Parathyroid adenoma (tissue), 2 donors: ENCODE measurements around the gene S100A12.
"Not testable (repeated sequence)": the region's sequence is repeated elsewhere in the genome, so short reads cannot be mapped to it uniquely, and the experiment has no call there.

Source experiments
- H2AFZ ChIP-seq: fragments of 300-600 bp; sonication (generic); one replicate; pipeline ENCODE4 v1.7.0; 2017; ENCODE audit warnings: antibody characterized with exemption, mild to moderate bottlenecking
- H3K27ac ChIP-seq: fragments of 300-600 bp; sonication (generic); one replicate; pipeline ENCODE4 v1.7.0; 2017
- H3K27me3 ChIP-seq: fragments of 300-600 bp; sonication (generic); one replicate; pipeline ENCODE4 v1.7.0; 2017; ENCODE audit warnings: low read length; ENCODE audit not compliant: control insufficient read depth, insufficient read depth
- H3K36me3 ChIP-seq: fragments of 300-600 bp; sonication (generic); one replicate; pipeline ENCODE4 v1.7.0; 2017; ENCODE audit warnings: low read length; ENCODE audit not compliant: control insufficient read depth, insufficient read depth
- H3K4me1 ChIP-seq: fragments of 300-600 bp; sonication (generic); one replicate; pipeline ENCODE4 v1.7.0; 2017; ENCODE audit warnings: control low read depth
- H3K4me2 ChIP-seq: fragments of 300-600 bp; sonication (generic); one replicate; pipeline ENCODE4 v1.7.0; 2017; ENCODE audit warnings: low read length
- H3K4me3 ChIP-seq: fragments of 300-600 bp; sonication (generic); one replicate; pipeline ENCODE4 v1.7.0; 2017; ENCODE audit warnings: low read depth, low read length
- H3K79me2 ChIP-seq: fragments of 300-600 bp; sonication (generic); one replicate; pipeline ENCODE4 v1.7.0; 2017; ENCODE audit warnings: control low read depth
- H3K9ac ChIP-seq: fragments of 300-600 bp; sonication (generic); one replicate; pipeline ENCODE4 v1.7.0; 2017; ENCODE audit warnings: mild to moderate bottlenecking
- H3K9me3 ChIP-seq: fragments of 300-600 bp; sonication (generic); one replicate; pipeline ENCODE4 v1.7.0; 2017; ENCODE audit warnings: low read length; ENCODE audit not compliant: control insufficient read depth
- CTCF ChIP-seq: fragments of 300-600 bp; sonication (generic); IDR thresholded peaks from one replicate; pipeline ENCODE4 v1.7.0; 2017; ENCODE audit warnings: antibody characterized with exemption, mild to moderate bottlenecking
- donor health status: primary hyperparathyroidism.

S100A12 gene

GRCh38 chr1:153350321-153350957 is 25.0 kb downstream of the S100A12 start:
- TF ChIP-seq CTCF, result no peak
- no peak overlapping the region for H3K27ac ChIP-seq
- no peaks in the 10 kb centered on the region for H3K4me1 ChIP-seq
- H3K79me2 ChIP-seq, result no peaks in the 10 kb centered on the region
- H3K36me3 ChIP-seq, result no peaks in the 10 kb centered on the region
- no peak overlapping the region for H3K4me3 ChIP-seq
- H3K9ac ChIP-seq, result no peak overlapping the region
- no peaks in the 10 kb centered on the region for H3K9me3 ChIP-seq
- H2AFZ ChIP-seq, result no peak overlapping the region
- H3K27me3 ChIP-seq, result no peaks in the 10 kb centered on the region
- no peak overlapping the region for H3K4me2 ChIP-seq

GRCh38 chr1:153349363-153350320 is 25.8 kb downstream of the S100A12 start:
- Histone ChIP-seq H3K4me1 (no peaks in the 10 kb centered on the region), H3K9ac (no peak overlapping the region)

DNA sequence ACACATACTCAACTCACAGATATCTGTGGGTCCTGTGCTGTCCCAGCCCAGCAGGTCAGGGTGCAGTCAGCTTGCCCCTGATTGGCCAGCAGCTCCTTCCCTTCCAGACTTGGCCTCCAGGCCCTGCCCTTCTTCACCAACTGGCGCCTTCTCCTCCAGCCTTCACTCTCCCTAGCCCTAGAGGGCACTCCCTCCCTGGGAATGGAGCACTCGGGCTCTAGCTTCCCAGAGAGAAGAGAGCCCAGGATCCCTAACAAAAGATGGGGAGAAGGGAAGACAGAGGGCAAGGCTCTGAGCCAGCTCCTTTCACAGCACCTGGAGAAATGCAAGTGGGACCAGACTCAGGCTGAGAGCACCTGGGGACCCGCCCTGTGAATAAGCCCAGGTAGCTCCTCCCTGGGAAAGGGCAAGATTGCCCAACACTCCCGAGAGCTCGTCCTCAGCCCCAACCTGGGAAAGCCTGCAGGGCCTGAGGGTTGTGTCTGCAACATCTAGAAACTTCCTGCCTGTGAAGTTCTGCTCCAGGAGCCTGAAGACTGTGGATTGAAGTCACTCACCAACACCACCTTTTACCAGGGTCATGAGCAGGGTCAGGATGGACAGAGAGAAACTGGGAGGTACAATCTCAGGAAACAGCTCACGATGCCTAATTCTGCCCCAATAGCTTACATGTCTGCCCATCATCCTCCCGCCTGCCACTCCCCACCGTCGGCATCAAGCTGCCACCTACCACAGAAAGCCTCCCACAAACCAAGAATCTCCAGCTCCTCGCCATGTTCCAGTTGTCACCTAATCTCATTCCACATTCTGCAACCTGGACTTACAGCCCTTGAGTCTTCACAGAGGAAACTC is 26.7 kb downstream of the S100A12 start, which contains the start of gene PGLYRP4:
Gene PGLYRP4, minus strand, starts transcription at position 331 of the 852 bp plus-strand sequence. CDS start 909 bp downstream, outside the sequence.
- no peak within 1 kb of the TSS for H3K4me3 ChIP-seq
- no peaks in the 10 kb centered on the region for H3K9me3 ChIP-seq
- no peak within 1 kb of the TSS for H3K27ac ChIP-seq
- H3K79me2 ChIP-seq, result no peaks in the 10 kb centered on the region
- H3K36me3 ChIP-seq, result no peaks in the 10 kb centered on the region
- no peaks in the 10 kb centered on the region for H3K4me1 ChIP-seq
- H3K9ac ChIP-seq, result no peak within 1 kb of the TSS
- H3K27me3 ChIP-seq, result no peaks in the 10 kb centered on the region
- TF ChIP-seq CTCF, result no peak
- H3K4me2 ChIP-seq, result no peak within 1 kb of the TSS
- no peak within 1 kb of the TSS for H2AFZ ChIP-seq

More at GRCh38 chr1:153349363-153350320, 25.8 kb downstream of the S100A12 start:
- H3K36me3 ChIP-seq, result no peaks in the 10 kb centered on the region
- H3K4me2 ChIP-seq, result no peak overlapping the region
- no peaks in the 10 kb centered on the region for H3K27me3 ChIP-seq
- no peak for TF ChIP-seq CTCF
- no peak overlapping the region for H2AFZ ChIP-seq
- no peak overlapping the region for H3K4me3 ChIP-seq
- H3K79me2 ChIP-seq, result no peaks in the 10 kb centered on the region
- no peaks in the 10 kb centered on the region for H3K9me3 ChIP-seq
- no peak overlapping the region for H3K27ac ChIP-seq

GRCh38 chr1:153347856-153348255 is 27.6 kb downstream of the S100A12 start:
- H3K27ac ChIP-seq, result no peak overlapping the region
- no peak for TF ChIP-seq CTCF
- no peak overlapping the region for H3K4me3 ChIP-seq

GRCh38 chr1:153347049-153347448 is 28.4 kb downstream of the S100A12 start:
- H3K4me3 ChIP-seq, H3K4me2 ChIP-seq, H3K27ac ChIP-seq, H3K36me3 ChIP-seq, H3K79me2 ChIP-seq, H3K27me3 ChIP-seq, H3K9ac ChIP-seq, H3K4me1 ChIP-seq, H3K9me3 ChIP-seq, H2AFZ ChIP-seq: not testable (repeated sequence)

More at GRCh38 chr1:153347856-153348255, 27.6 kb downstream of the S100A12 start:
- H3K4me1 ChIP-seq, result no peaks in the 10 kb centered on the region
- no peaks in the 10 kb centered on the region for H3K79me2 ChIP-seq
- H3K27me3 ChIP-seq, result no peaks in the 10 kb centered on the region
- H3K36me3 ChIP-seq, result no peaks in the 10 kb centered on the region
- no peak overlapping the region for H3K4me2 ChIP-seq
- no peak overlapping the region for H2AFZ ChIP-seq
- no peaks in the 10 kb centered on the region for H3K9me3 ChIP-seq
- no peak overlapping the region for H3K9ac ChIP-seq
